ENCODE results near the gene HOATZ. TPM values are rescaled to one million over a fixed set of nuclear protein-coding genes. Genes with fewer than 3 reads are reported as not detected.
A peak's percentile ranks its signal among the peaks of the same experiment; 100 is the strongest.

The HOATZ gene
- total RNA-seq, 1 donor from 2014 or later = 0.75 TPM

DNA sequence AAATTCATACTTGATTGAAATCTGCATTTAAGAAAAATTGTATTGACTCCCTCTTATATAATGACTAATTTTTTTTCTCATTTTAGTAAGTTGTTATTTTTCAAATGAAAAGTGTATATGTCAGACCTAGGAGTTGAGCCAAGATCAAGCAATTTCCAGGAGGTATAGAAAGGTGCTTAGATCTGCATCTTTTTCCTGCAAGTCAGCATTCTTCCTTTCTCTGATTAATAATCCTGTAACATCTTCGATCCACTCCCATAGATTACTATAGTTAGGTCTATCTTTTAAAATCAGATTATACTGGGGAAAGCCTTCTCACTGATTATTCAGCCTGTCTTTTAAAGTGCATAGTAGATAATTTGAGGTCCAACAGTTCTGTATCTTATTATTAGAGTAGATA is 12.7 kb downstream of the HOATZ start:
- Mint-ChIP-seq H3K4me1 (ENCODE audit: unreplicated experiment) (peaks cover 11% of the 10 kb centered on the region), H3K36me3 (no peaks in the 10 kb centered on the region), H3K9me3 (no peaks in the 10 kb centered on the region), H3K27ac (peak overlapping the region; percentile 57), H3K4me3 (no peak overlapping the region), H3K27me3 (peaks cover 2% of the 10 kb centered on the region)
- no peak for DNase-seq (ENCODE audit: extremely low spot score, unreplicated experiment)
- no peak for TF ChIP-seq CTCF (conservative IDR thresholded peaks at IDR 0.05)

DNA sequence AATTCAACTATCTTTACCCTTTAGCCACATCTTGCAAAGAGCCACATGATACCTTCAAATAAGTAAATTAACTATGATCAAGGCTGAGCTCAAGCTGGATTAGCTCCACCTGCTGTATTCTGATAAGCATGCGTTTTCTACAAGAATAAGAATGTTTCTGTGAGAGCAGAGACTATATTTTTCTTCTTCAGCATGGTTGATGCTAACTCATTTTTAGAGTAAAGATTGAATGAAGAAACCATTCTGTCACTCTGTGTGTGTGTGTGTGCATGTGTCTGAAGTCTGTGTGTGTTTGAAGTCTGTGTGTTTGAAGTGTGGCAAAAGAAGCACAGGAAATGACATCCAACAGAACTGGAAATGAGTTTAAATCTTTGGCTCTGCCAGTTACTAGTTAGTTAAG is 14.0 kb downstream of the HOATZ start:
- Mint-ChIP-seq H3K27me3 (peaks cover 2% of the 10 kb centered on the region), H3K27ac (no peak overlapping the region), H3K9me3 (no peaks in the 10 kb centered on the region), H3K36me3 (no peaks in the 10 kb centered on the region), H3K4me3 (no peak overlapping the region), H3K4me1 (ENCODE audit: unreplicated experiment) (peaks cover 11% of the 10 kb centered on the region)
- no peak for TF ChIP-seq CTCF (conservative IDR thresholded peaks at IDR 0.05)
- DNase-seq (ENCODE audit: extremely low spot score, unreplicated experiment) = no peak

DNA sequence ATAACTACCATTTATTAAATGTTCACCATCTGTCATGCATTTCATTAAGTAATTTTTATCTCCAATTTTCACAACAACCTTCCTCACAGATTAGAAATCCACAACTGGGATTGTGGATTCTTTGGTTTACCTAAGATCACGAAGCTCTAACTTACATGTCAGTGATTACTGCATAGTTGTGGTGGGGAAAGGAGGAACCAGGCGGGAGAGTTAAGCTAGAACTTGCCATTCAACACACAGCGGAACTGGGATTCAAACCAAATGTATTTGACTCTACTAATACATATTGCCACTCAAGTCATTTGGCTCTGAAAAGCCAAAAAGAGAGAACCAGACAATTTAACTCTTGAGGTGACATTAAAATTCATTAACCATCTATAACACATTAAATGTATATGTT is 15.5 kb downstream of the HOATZ start:
- Mint-ChIP-seq H3K27me3 (peaks cover 10% of the 10 kb centered on the region), H3K27ac (no peak overlapping the region)

DNA sequence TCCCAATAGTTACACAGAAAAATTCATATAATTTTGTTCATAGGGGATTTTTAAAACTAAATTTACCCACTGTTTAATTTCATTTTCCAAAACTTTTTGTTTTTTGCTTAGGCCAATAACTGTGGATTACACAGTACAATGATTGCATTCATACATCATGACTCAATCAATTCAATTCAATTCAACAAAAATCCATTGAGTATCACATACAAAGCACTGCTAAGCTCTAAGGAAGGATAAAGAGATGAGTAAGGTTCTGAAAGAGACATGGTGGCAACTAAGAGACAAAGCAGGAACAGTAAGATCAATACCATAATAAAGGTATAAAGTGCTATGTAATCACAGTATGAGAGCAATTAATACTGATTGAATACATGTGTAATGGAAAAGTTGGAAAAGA is 16.6 kb downstream of the HOATZ start:
- Mint-ChIP-seq H3K9me3 (no peaks in the 10 kb centered on the region), H3K36me3 (no peaks in the 10 kb centered on the region), H3K27ac (no peak overlapping the region), H3K4me1 (ENCODE audit: unreplicated experiment) (peaks cover 10% of the 10 kb centered on the region), H3K27me3 (peaks cover 10% of the 10 kb centered on the region), H3K4me3 (no peak overlapping the region)
- DNase-seq (ENCODE audit: extremely low spot score, unreplicated experiment) = no peak
- no peak for TF ChIP-seq CTCF (conservative IDR thresholded peaks at IDR 0.05)

More for the DNA sequence above, 15.5 kb downstream of the HOATZ start:
- H3K9me3 Mint-ChIP-seq = no peaks in the 10 kb centered on the region
- no peak for DNase-seq (ENCODE audit: extremely low spot score, unreplicated experiment)
- H3K4me3 Mint-ChIP-seq = no peak overlapping the region
- no peak for TF ChIP-seq CTCF (conservative IDR thresholded peaks at IDR 0.05)
- no peaks in the 10 kb centered on the region for H3K36me3 Mint-ChIP-seq
- peaks cover 11% of the 10 kb centered on the region for H3K4me1 Mint-ChIP-seq (ENCODE audit: unreplicated experiment)

DNA sequence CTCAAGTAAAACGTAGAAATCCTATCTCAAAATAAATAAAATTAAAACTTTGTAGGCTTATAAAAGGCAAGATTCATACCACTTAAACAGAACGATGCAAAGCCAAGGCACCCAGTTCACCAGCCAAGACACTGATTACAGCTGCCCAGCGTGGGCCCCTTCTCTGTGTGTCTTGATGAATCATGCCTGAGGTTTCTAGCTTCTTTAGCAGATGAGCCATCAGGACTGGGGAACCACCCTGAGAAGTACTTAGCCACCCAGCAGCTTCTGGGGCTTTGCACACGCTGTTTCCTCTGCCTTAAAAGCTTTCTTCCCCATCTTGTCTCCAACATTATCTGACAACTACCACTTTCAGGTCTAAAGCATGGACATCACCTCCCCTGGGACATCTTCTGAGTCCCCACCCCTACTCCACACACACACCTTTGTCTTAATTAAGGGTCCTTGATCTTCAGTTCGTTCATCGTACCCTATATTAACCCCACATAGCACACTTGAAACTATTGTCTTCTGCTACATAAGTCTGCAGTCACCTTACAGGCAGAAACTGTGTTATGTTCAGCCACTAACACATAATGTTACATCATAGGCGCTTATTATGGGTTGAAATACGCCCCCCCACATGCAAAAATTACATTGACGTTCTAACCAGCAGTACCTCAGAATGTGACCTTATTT is 17.2 kb downstream of the HOATZ start:
- no peak overlapping the region for H3K27ac Mint-ChIP-seq
- H3K9me3 Mint-ChIP-seq = no peaks in the 10 kb centered on the region
- no peak for DNase-seq (ENCODE audit: extremely low spot score, unreplicated experiment)
- no peak for TF ChIP-seq CTCF (conservative IDR thresholded peaks at IDR 0.05)
- H3K27me3 Mint-ChIP-seq = peaks cover 17% of the 10 kb centered on the region
- peaks cover 4% of the 10 kb centered on the region for H3K4me1 Mint-ChIP-seq (ENCODE audit: unreplicated experiment)
- H3K36me3 Mint-ChIP-seq = no peaks in the 10 kb centered on the region
- no peak overlapping the region for H3K4me3 Mint-ChIP-seq

- Mint-ChIP-seq H3K4me1 (ENCODE audit: unreplicated experiment) (peaks cover 2% of the 10 kb centered on the region), H3K27ac (no peak overlapping the region), H3K9me3 (no peaks in the 10 kb centered on the region), H3K36me3 (no peaks in the 10 kb centered on the region), H3K4me3 (no peak overlapping the region), H3K27me3 (peaks cover 21% of the 10 kb centered on the region)
- DNase-seq (ENCODE audit: extremely low spot score, unreplicated experiment) = no peak
- no peak for TF ChIP-seq CTCF (conservative IDR thresholded peaks at IDR 0.05)
Measured at GRCh38 chr11:111532365-111532709, 17.8 kb downstream of the HOATZ start.

Data from type B pancreatic cell (in vitro differentiated cells).